Keratinocyte (primary cell): Measurements from ENCODE around the gene DNPH1.

Source experiments
- EZH2 ChIP-seq: IDR thresholded peaks from one replicate; pipeline ENCODE4 v1.6.1; 2012; ENCODE audit warnings: inconsistent platforms, mild to moderate bottlenecking, low read length, moderate library complexity
- TF ChIP-seq, protein P1 (sequence below), 3 experiments: IDR thresholded peaks in 1 of 3; conservative IDR thresholded peaks in 1 of 3; optimal IDR thresholded peaks in 1 of 3; 2 replicates in 2 of 3; 3 replicates in 1 of 3; pipeline versions ENCODE3 to v1.5.1; 2011; ENCODE audit warnings: low read length in 3 of 3, mild to moderate bottlenecking in 3 of 3, moderate library complexity in 2 of 3, control low read depth in 1 of 3, inconsistent platforms in 1 of 3; ENCODE audit not compliant: insufficient read depth in 2 of 3; ENCODE audit errors: extremely low read depth in 1 of 3

DNA sequence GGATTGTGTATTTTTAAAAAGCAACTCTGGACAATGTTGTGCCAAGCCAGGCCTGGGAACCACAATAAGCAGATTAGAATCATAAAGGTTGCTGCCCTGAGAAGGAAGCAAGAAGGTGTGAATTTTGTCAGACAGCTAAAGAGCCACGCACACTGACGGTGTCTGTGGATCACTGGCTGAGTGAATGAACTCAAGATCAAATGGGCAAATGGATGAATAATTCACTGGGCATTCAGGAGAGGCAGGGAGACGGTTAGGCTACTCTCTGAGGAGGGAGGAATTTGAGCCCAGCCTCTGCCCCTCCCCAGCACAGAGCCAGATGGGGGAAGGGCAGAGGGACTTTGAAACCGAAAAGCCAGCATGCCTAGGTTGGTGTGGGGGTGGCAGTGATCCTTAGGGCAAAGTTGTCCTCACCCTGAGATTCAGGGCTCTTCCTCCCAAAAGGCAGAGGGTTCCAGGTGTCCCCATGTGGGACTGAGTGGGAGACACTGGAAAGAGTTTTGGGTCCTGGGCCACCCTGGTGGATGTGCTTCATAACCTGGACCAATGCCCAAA lies 49.3 kb upstream of the DNPH1 start:
- TF ChIP-seq, protein P1, sequence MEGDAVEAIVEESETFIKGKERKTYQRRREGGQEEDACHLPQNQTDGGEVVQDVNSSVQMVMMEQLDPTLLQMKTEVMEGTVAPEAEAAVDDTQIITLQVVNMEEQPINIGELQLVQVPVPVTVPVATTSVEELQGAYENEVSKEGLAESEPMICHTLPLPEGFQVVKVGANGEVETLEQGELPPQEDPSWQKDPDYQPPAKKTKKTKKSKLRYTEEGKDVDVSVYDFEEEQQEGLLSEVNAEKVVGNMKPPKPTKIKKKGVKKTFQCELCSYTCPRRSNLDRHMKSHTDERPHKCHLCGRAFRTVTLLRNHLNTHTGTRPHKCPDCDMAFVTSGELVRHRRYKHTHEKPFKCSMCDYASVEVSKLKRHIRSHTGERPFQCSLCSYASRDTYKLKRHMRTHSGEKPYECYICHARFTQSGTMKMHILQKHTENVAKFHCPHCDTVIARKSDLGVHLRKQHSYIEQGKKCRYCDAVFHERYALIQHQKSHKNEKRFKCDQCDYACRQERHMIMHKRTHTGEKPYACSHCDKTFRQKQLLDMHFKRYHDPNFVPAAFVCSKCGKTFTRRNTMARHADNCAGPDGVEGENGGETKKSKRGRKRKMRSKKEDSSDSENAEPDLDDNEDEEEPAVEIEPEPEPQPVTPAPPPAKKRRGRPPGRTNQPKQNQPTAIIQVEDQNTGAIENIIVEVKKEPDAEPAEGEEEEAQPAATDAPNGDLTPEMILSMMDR (optimal IDR thresholded peaks at IDR 0.05 in 1 of 3, IDR thresholded peaks at IDR 0.05 in 1 of 3, conservative IDR thresholded peaks at IDR 0.05 in 1 of 3; ENCODE audit: extremely low read depth in 1 of 3, insufficient read depth in 2 of 3, low read length in 3 of 3) = no peak
- no peak for TF ChIP-seq EZH2
